Kidney (tissue), 14 donors: ENCODE results near the gene SGK2. TPM values are rescaled to one million over a fixed set of nuclear protein-coding genes. Genes with fewer than 3 reads are reported as not detected.

Experiments used
- DNase-seq, 5 donors: peaks; one replicate each; pipeline ENCODE4 v3.0.0-alpha.2; 2013 to 2020
- FAIRE-seq: peaks from 2 replicates; lab custom pipeline; 2012; peaks lifted over from hg19 to GRCh38; lab: Jason Lieb, UNC
- H3K27ac ChIP-seq, 2 donors: one replicate each; pipeline ENCODE4 v1.7.0; 2013; ENCODE audit warnings: low read depth in 2 of 2, low read length in 2 of 2, inconsistent platforms in 1 of 2
- H3K27me3 ChIP-seq: one replicate; pipeline ENCODE4 v1.7.1; 2013; ENCODE audit warnings: low read length, inconsistent platforms; ENCODE audit not compliant: control insufficient read depth, insufficient read depth
- H3K36me3 ChIP-seq, 3 donors: one replicate each; pipeline versions ENCODE4 v1.7.0 to v1.7.1; 2013; ENCODE audit warnings: low read length in 3 of 3, control low read depth in 1 of 3, inconsistent platforms in 1 of 3; ENCODE audit not compliant: insufficient read depth in 3 of 3, control insufficient read depth in 2 of 3
- H3K4me1 ChIP-seq, 3 donors: one replicate each; pipeline versions ENCODE4 v1.7.0 to v1.7.1; 2013; ENCODE audit warnings: low read length in 3 of 3, inconsistent platforms in 1 of 3, low read depth in 1 of 3; ENCODE audit not compliant: control insufficient read depth in 2 of 3, insufficient read depth in 2 of 3
- H3K4me3 ChIP-seq, 3 donors: one replicate each; pipeline versions ENCODE4 v1.7.0 to v1.8.1; 2013; ENCODE audit warnings: low read length in 3 of 3, control low read depth in 1 of 3, inconsistent platforms in 1 of 3
- H3K9ac ChIP-seq, 3 donors: one replicate each; pipeline versions ENCODE4 v1.7.0 to v1.7.1; 2013; ENCODE audit warnings: low read length in 3 of 3, control low read depth in 1 of 3, inconsistent platforms in 1 of 3
- H3K9me3 ChIP-seq, 3 donors: one replicate each; pipeline versions ENCODE4 v1.7.0 to v1.7.1; 2013; ENCODE audit warnings: low read length in 3 of 3, control low read depth in 1 of 3, inconsistent platforms in 1 of 3; ENCODE audit not compliant: control insufficient read depth in 2 of 3, insufficient read depth in 1 of 3
- intact Hi-C: fragments of 100-400 bp; cut with DNase I; formaldehyde crosslinking; loops from one replicate; pipeline ENCODE4 v1.11.1; 2022
- polyA plus RNA-seq: library from polyadenylated mRNA; stranded (reverse); fragments of 350-450 nt; fragmentation: Illumina TruSeq; extraction: RNeasy Lipid Tissue Mini Kit (QIAGEN cat#74804); gene quantifications from one replicate; pipeline ENCODE4 v1.2.3, GENCODE V29; 2014; ENCODE audit warnings: low read depth, low replicate concordance; ENCODE audit not compliant: insufficient read depth
- total RNA-seq: library from RNA; stranded (reverse); fragmentation: NEBNext Ultra II Directional; extraction: Animal tissue kit (Norgen Biotek cat#: 25700); gene quantifications from one replicate; pipeline ENCODE4 v1.2.1, GENCODE V29; 2021
- TF ChIP-seq, protein P1 (sequence below): IDR thresholded peaks from 3 replicates; pipeline ENCODE4 v1.5.1; 2012; ENCODE audit warnings: mild to moderate bottlenecking, moderate library complexity, borderline replicate concordance; ENCODE audit not compliant: insufficient read depth; ENCODE audit errors: extremely low read depth
- donor health status: control.
- donor health status: control.
- donor health status: control.
- donor health status: control.
- donor health status: control.
- donor health status: DM: yes; HTN: yes; CAD: no.
- donor health status: Normal renal cell carcinoma (clear cell type).

The SGK2 gene
- total and polyA plus RNA-seq, 2 donors from 2014 or later, result 42.9 to 95.1 TPM

DNA sequence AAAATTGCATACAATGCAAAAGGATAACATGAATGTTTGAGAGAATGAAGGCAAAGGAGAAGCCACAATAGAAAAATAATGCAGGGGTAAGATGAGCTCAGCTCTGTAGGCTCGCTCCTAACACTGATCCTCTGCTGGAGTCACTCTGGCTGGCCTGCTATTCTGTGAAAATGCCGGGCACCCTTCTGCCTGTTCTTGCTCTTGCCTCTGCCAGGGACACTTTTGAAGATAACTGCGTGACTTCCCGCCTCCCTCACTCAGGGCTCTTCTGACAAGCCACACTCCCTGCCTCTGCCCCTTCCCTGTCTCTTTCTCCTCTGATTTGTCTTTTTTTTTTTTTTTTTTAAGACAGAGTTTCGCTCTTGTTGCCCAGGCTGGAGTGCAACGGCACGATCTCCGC lies 72.8 kb downstream of the SGK2 start:
- H3K36me3 ChIP-seq, result peaks cover 4% of the 10 kb centered on the region in 3 donors
- FAIRE-seq (no peak), DNase-seq (no peak)
- H3K27me3 ChIP-seq, result no peaks in the 10 kb centered on the region
- TF ChIP-seq, protein P1, sequence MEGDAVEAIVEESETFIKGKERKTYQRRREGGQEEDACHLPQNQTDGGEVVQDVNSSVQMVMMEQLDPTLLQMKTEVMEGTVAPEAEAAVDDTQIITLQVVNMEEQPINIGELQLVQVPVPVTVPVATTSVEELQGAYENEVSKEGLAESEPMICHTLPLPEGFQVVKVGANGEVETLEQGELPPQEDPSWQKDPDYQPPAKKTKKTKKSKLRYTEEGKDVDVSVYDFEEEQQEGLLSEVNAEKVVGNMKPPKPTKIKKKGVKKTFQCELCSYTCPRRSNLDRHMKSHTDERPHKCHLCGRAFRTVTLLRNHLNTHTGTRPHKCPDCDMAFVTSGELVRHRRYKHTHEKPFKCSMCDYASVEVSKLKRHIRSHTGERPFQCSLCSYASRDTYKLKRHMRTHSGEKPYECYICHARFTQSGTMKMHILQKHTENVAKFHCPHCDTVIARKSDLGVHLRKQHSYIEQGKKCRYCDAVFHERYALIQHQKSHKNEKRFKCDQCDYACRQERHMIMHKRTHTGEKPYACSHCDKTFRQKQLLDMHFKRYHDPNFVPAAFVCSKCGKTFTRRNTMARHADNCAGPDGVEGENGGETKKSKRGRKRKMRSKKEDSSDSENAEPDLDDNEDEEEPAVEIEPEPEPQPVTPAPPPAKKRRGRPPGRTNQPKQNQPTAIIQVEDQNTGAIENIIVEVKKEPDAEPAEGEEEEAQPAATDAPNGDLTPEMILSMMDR, result no peak
- intact Hi-C loops, result no loop called here
- H3K4me3 ChIP-seq, result no peak overlapping the region
- H3K27ac ChIP-seq, result no peak overlapping the region
- no peaks in the 10 kb centered on the region for H3K4me1 ChIP-seq
- H3K9me3 ChIP-seq, result no peaks in the 10 kb centered on the region
- H3K9ac ChIP-seq, result no peak overlapping the region

Other genes starting within 250 kb of the SGK2 start
- 131 TPM for gene SRSF6, start 101.1 kb upstream of the SGK2 start, total RNA-seq
- 84.9 TPM for gene SRSF6, start 101.1 kb upstream of the SGK2 start, polyA plus RNA-seq
- 16.2 TPM for gene L3MBTL1, start 51.3 kb upstream of the SGK2 start, total RNA-seq
- gene L3MBTL1, start 51.3 kb upstream of the SGK2 start, polyA plus RNA-seq, result 4.8 TPM
- 35.2 TPM for gene IFT52, start 31.9 kb downstream of the SGK2 start, total RNA-seq
- gene IFT52, start 31.9 kb downstream of the SGK2 start, polyA plus RNA-seq, result 27.0 TPM
- gene MYBL2, start 108.1 kb downstream of the SGK2 start, total RNA-seq, result 1.3 TPM
- gene MYBL2, start 108.1 kb downstream of the SGK2 start, polyA plus RNA-seq, result not detected
- gene GTSF1L, start 168.0 kb downstream of the SGK2 start, total RNA-seq, result not detected
- gene GTSF1L, start 168.0 kb downstream of the SGK2 start, polyA plus RNA-seq, result not detected